Iris pigment epithelial cell (primary cell): ENCODE measurements around the gene PTPRQ.
"Not testable (repeated sequence)": the region's sequence is repeated elsewhere in the genome, so short reads cannot be mapped to it uniquely, and the experiment has no call there.

Source experiments
- DNase-seq: peaks from one replicate; pipeline ENCODE4 v3.0.0-alpha.2; 2011; ENCODE audit warnings: low read depth

The PTPRQ gene

GRCh38 chr12:80443974-80444666 is at the start of gene PTPRQ:
PTPRQ (plus strand) TSS chr12:80444235; CDS start chr12:80444346, 111 bp downstream.
- peak; percentile 88 for DNase-seq

GRCh38 chr12:80400571-80400991 is 43.5 kb upstream of the PTPRQ start:
- no peak for DNase-seq

- DNase-seq, result no peak
These were observed 42.8 kb upstream of the PTPRQ start for GRCh38 chr12:80401191-80401590.

- DNase-seq, result no peak
These were observed 39.4 kb upstream of the PTPRQ start for GRCh38 chr12:80404629-80405028.

GRCh38 chr12:80406253-80406652 is 37.8 kb upstream of the PTPRQ start:
- DNase-seq, result no peak

GRCh38 chr12:80411787-80412186 is 32.2 kb upstream of the PTPRQ start:
- no peak for DNase-seq

- DNase-seq, result peak; percentile 64
These were observed 31.6 kb upstream of the PTPRQ start for GRCh38 chr12:80412343-80412953.

- no peak for DNase-seq
These were observed 30.6 kb upstream of the PTPRQ start for GRCh38 chr12:80413462-80413861.

GRCh38 chr12:80415466-80415865 is 28.6 kb upstream of the PTPRQ start:
- no peak for DNase-seq

GRCh38 chr12:80419644-80420043 is 24.4 kb upstream of the PTPRQ start:
- peak; percentile 31 for DNase-seq

GRCh38 chr12:80420075-80420474 is 24.0 kb upstream of the PTPRQ start:
- DNase-seq, result no peak

GRCh38 chr12:80422550-80422949 is 21.5 kb upstream of the PTPRQ start:
- DNase-seq, result peak; percentile 77

- DNase-seq, result no peak
These were observed 12.0 kb upstream of the PTPRQ start for GRCh38 chr12:80432061-80432460.

GRCh38 chr12:80441921-80442320 is 2.1 kb upstream of the PTPRQ start:
- peak; percentile 75 for DNase-seq

- DNase-seq, result peak; percentile 88
These were observed 1.4 kb upstream of the PTPRQ start for GRCh38 chr12:80442426-80443222.

- peak; percentile 72 for DNase-seq
These were observed 1.2 kb downstream of the PTPRQ start for GRCh38 chr12:80445083-80445793.

GRCh38 chr12:80456513-80456912 is 12.5 kb downstream of the PTPRQ start:
- DNase-seq, result no peak

- no peak for DNase-seq
These were observed 16.9 kb downstream of the PTPRQ start for GRCh38 chr12:80460972-80461371.

GRCh38 chr12:80461851-80462250 is 17.8 kb downstream of the PTPRQ start:
- DNase-seq, result not testable (repeated sequence)

GRCh38 chr12:80469681-80470080 is 25.6 kb downstream of the PTPRQ start:
- DNase-seq, result peak; percentile 31

- no peak for DNase-seq
These were observed 26.4 kb downstream of the PTPRQ start for GRCh38 chr12:80470403-80470802.

- DNase-seq, result peak; percentile 18
These were observed 28.2 kb downstream of the PTPRQ start for GRCh38 chr12:80472236-80472635.
